Neuronal stem cell (in vitro differentiated cells): ENCODE data around the gene POLRMT.
"Not testable (repeated sequence)": the region's sequence is repeated elsewhere in the genome, so short reads cannot be mapped to it uniquely, and the experiment has no call there.

Experiments used
- DNase-seq: peaks from one replicate; pipeline ENCODE4 v3.0.0-alpha.2; 2013; ENCODE audit warnings: low spot score
- H2AFZ ChIP-seq: one replicate; pipeline ENCODE4 v1.6.1; 2013; ENCODE audit warnings: mild to moderate bottlenecking, low read length, inconsistent platforms
- H2AK5ac ChIP-seq: 2 replicates; pipeline ENCODE4 v1.6.1; 2013; ENCODE audit warnings: low read depth, mild to moderate bottlenecking, inconsistent platforms, low read length, moderate library complexity, mixed read lengths
- H2BK120ac ChIP-seq: 2 replicates; pipeline ENCODE4 v1.6.1; 2013; ENCODE audit warnings: low read depth, mild to moderate bottlenecking, inconsistent platforms, low read length, moderate library complexity, mixed read lengths
- H2BK12ac ChIP-seq: one replicate; pipeline ENCODE4 v1.6.1; 2013; ENCODE audit warnings: low read length, inconsistent platforms
- H2BK15ac ChIP-seq: 2 replicates; pipeline ENCODE4 v1.6.1; 2013; ENCODE audit warnings: mild to moderate bottlenecking, low read length, inconsistent platforms, mixed read lengths
- H2BK5ac ChIP-seq: one replicate; pipeline ENCODE4 v1.6.1; 2013; ENCODE audit warnings: inconsistent platforms, mild to moderate bottlenecking, low read length, moderate library complexity
- H3K14ac ChIP-seq: one replicate; pipeline ENCODE4 v1.6.1; 2013; ENCODE audit warnings: low read length, inconsistent platforms
- H3K18ac ChIP-seq: 2 replicates; pipeline ENCODE4 v1.6.1; 2013; ENCODE audit warnings: low read length, inconsistent platforms
- H3K23ac ChIP-seq: 2 replicates; pipeline ENCODE4 v1.6.1; 2013; ENCODE audit warnings: low read depth, mild to moderate bottlenecking, mixed read lengths, low read length, inconsistent platforms; ENCODE audit not compliant: poor library complexity
- H3K27ac ChIP-seq: replicated peaks from 3 replicates; pipeline ENCODE4 v1.5.1; 2013; ENCODE audit warnings: low read length, inconsistent platforms
- H3K27me3 ChIP-seq, 3 experiments: 2 replicates each; pipeline ENCODE4 v1.6.1; 2013; ENCODE audit warnings: low read length in 3 of 3, mild to moderate bottlenecking in 2 of 3, inconsistent platforms in 1 of 3, low read depth in 1 of 3, mixed read lengths in 1 of 3, moderate library complexity in 1 of 3; ENCODE audit not compliant: control insufficient read depth in 3 of 3, insufficient read depth in 3 of 3
- H3K36me3 ChIP-seq, 2 donors: replicated peaks in 1 of 2; 2 replicates each; pipeline ENCODE4 v1.6.1; 2013; ENCODE audit warnings: low read length in 2 of 2; ENCODE audit not compliant: control insufficient read depth in 2 of 2, insufficient read depth in 2 of 2
- H3K4ac ChIP-seq: 2 replicates; pipeline ENCODE4 v1.6.1; 2013; ENCODE audit warnings: inconsistent platforms, mild to moderate bottlenecking, low read length, moderate library complexity
- H3K4me1 ChIP-seq, 2 donors: 1 replicate in 1 of 2; 2 replicates in 1 of 2; pipeline ENCODE4 v1.6.1; 2013; ENCODE audit warnings: low read length in 2 of 2, low read depth in 1 of 2; ENCODE audit not compliant: control insufficient read depth in 2 of 2, insufficient read depth in 1 of 2
- H3K4me2 ChIP-seq: one replicate; pipeline ENCODE4 v1.6.1; 2013; ENCODE audit warnings: mild to moderate bottlenecking, low read length, inconsistent platforms; ENCODE audit not compliant: insufficient read depth, poor library complexity, severe bottlenecking
- H3K4me3 ChIP-seq, 2 donors: 2 replicates each; pipeline ENCODE4 v1.5.1; 2013; ENCODE audit warnings: low read length in 2 of 2, mild to moderate bottlenecking in 2 of 2, inconsistent platforms in 1 of 2, moderate library complexity in 1 of 2
- H3K79me1 ChIP-seq: one replicate; pipeline ENCODE4 v1.6.1; 2013; ENCODE audit warnings: low read depth, mild to moderate bottlenecking, inconsistent platforms, low read length, moderate library complexity
- H3K9ac ChIP-seq: one replicate; pipeline ENCODE4 v1.6.1; 2013; ENCODE audit warnings: mild to moderate bottlenecking, low read depth, low read length, inconsistent platforms; ENCODE audit not compliant: poor library complexity
- H3K9me3 ChIP-seq, 2 donors: replicated peaks in 1 of 2; 2 replicates each; pipeline versions ENCODE3 to v1.6.1; 2013; ENCODE audit warnings: low read length in 2 of 2, mild to moderate bottlenecking in 2 of 2, inconsistent platforms in 1 of 2, low read depth in 1 of 2, mixed read lengths in 1 of 2, moderate library complexity in 1 of 2; ENCODE audit not compliant: control insufficient read depth in 2 of 2, insufficient read depth in 1 of 2
- H4K8ac ChIP-seq: one replicate; pipeline ENCODE4 v1.6.1; 2013; ENCODE audit warnings: low read depth, mild to moderate bottlenecking, inconsistent platforms, low read length, moderate library complexity
- H4K91ac ChIP-seq: one replicate; pipeline ENCODE4 v1.6.1; 2013; ENCODE audit warnings: low read length, low read depth, mild to moderate bottlenecking, inconsistent platforms; ENCODE audit not compliant: poor library complexity
- WGBS, 2 donors: extraction: QIAGEN DNeasy Blood & Tissue Kit; methylation state at CpG; one replicate each; pipeline ENCODE4 v1.1.7; 2013; ENCODE audit warnings: missing lambda C conversion rate in 2 of 2, mixed read lengths in 1 of 2; ENCODE audit not compliant: insufficient read length in 2 of 2, insufficient replicate concordance in 1 of 2; ENCODE audit errors: extremely low coverage in 2 of 2; 5-methylcytosine and 5-hydroxymethylcytosine counted together

The POLRMT gene

GRCh38 chr19:628168-628567, 5.2 kb downstream of the POLRMT start:
- Histone ChIP-seq H3K27ac (no peak overlapping the region), H4K91ac (no peak overlapping the region), H3K23ac (no peak overlapping the region), H3K4me1 (peaks cover 4 to 14% of the 10 kb centered on the region in 2 donors), H3K36me3 (peaks cover 13 to 57% of the 10 kb centered on the region in 2 donors), H3K4me3 (no peak overlapping the region), H3K4ac (no peak overlapping the region), H4K8ac (no peak overlapping the region), H2BK15ac (no peak overlapping the region), H3K18ac (no peak overlapping the region), H3K9ac (no peak overlapping the region), H2AK5ac (no peak overlapping the region), H2BK5ac (no peak overlapping the region), H3K27me3 (no peaks in the 10 kb centered on the region), H2BK120ac (no peak overlapping the region), H3K79me1 (peaks cover 7% of the 10 kb centered on the region), H3K9me3 (no peaks in the 10 kb centered on the region), H2AFZ (no peak overlapping the region), H3K14ac (no peak overlapping the region), H3K4me2 (no peak overlapping the region), H2BK12ac (no peak overlapping the region)
- no peak for DNase-seq
- WGBS, 2 donors: no CpG with 5 or more reads among the region's 19 CpGs

GRCh38 chr19:626566-626965, 6.8 kb downstream of the POLRMT start:
- no CpG with 5 or more reads among the region's 7 CpGs for WGBS, 2 donors
- H2AFZ ChIP-seq, H3K23ac ChIP-seq, H3K9ac ChIP-seq, H3K27ac ChIP-seq, H3K9me3 ChIP-seq, H2AK5ac ChIP-seq, H2BK12ac ChIP-seq, H3K27me3 ChIP-seq, H3K4me2 ChIP-seq, H3K4me3 ChIP-seq, H3K18ac ChIP-seq, H3K14ac ChIP-seq, H2BK120ac ChIP-seq, H3K79me1 ChIP-seq, H4K8ac ChIP-seq, H2BK5ac ChIP-seq, H4K91ac ChIP-seq, H3K4ac ChIP-seq, DNase-seq, H2BK15ac ChIP-seq: not testable (repeated sequence)
- peaks cover 20 to 72% of the 10 kb centered on the region in 2 donors for H3K36me3 ChIP-seq
- H3K4me1 ChIP-seq: peaks cover 0 to 12% of the 10 kb centered on the region in 2 donors

GRCh38 chr19:625257-625656, 8.1 kb downstream of the POLRMT start:
- Histone ChIP-seq H3K4me3 (no peak overlapping the region), H3K36me3 (peaks cover 19 to 69% of the 10 kb centered on the region in 2 donors), H3K9ac (no peak overlapping the region), H2BK12ac (no peak overlapping the region), H2BK5ac (no peak overlapping the region), H3K23ac (no peak overlapping the region), H3K4ac (no peak overlapping the region), H3K14ac (no peak overlapping the region), H4K8ac (no peak overlapping the region), H3K18ac (no peak overlapping the region), H2BK15ac (no peak overlapping the region), H3K4me1 (peaks cover 0 to 12% of the 10 kb centered on the region in 2 donors), H3K79me1 (peaks cover 6% of the 10 kb centered on the region), H3K4me2 (no peak overlapping the region), H2BK120ac (no peak overlapping the region), H3K9me3 (no peaks in the 10 kb centered on the region), H3K27ac (no peak overlapping the region), H3K27me3 (no peaks in the 10 kb centered on the region), H2AFZ (no peak overlapping the region), H4K91ac (no peak overlapping the region), H2AK5ac (no peak overlapping the region)
- WGBS, 2 donors: no CpG with 5 or more reads among the region's 5 CpGs
- no peak for DNase-seq

GRCh38 chr19:624433-625109, 8.8 kb downstream of the POLRMT start:
- Histone ChIP-seq H3K4me2 (no peak overlapping the region), H3K9me3 (no peaks in the 10 kb centered on the region), H2BK12ac (no peak overlapping the region), H3K4ac (no peak overlapping the region), H3K4me3 (no peak overlapping the region), H3K14ac (no peak overlapping the region), H3K4me1 (peaks cover 0 to 12% of the 10 kb centered on the region in 2 donors), H2BK120ac (no peak overlapping the region), H3K36me3 (peaks cover 19 to 65% of the 10 kb centered on the region in 2 donors), H3K18ac (no peak overlapping the region), H3K79me1 (peaks cover 5% of the 10 kb centered on the region), H3K27ac (no peak overlapping the region), H3K23ac (no peak overlapping the region), H3K27me3 (no peaks in the 10 kb centered on the region), H4K91ac (no peak overlapping the region), H3K9ac (no peak overlapping the region), H4K8ac (no peak overlapping the region), H2BK15ac (no peak overlapping the region), H2AK5ac (no peak overlapping the region), H2AFZ (no peak overlapping the region), H2BK5ac (peak overlapping the region; percentile 53)
- WGBS, 2 donors: no CpG with 5 or more reads among the region's 24 CpGs
- DNase-seq: no peak
